Transverse colon (tissue), 4 donors: Measurements from ENCODE around the gene BCAS4. TPM values are rescaled to one million over a fixed set of nuclear protein-coding genes. Genes with fewer than 3 reads are reported as not detected.

Experiments
- DNase-seq: peaks from one replicate; pipeline ENCODE4 v3.0.0-alpha.2; 2019
- H3K27ac ChIP-seq, 4 donors: fragments of 200-600 bp; sonication (generic); 2 replicates each; pipeline ENCODE4 v1.5.1; 2016 to 2018; ENCODE audit warnings: inconsistent platforms in 4 of 4
- H3K27me3 ChIP-seq: fragments of 200-600 bp; sonication (generic); 2 replicates; pipeline ENCODE4 v1.5.1; 2017; ENCODE audit warnings: inconsistent platforms
- H3K36me3 ChIP-seq, 4 donors: fragments of 200-600 bp; sonication (generic); 2 replicates each; pipeline ENCODE4 v1.5.1; 2017 to 2019; ENCODE audit warnings: inconsistent platforms in 4 of 4
- H3K4me1 ChIP-seq, 4 donors: fragments of 200-600 bp; sonication (generic); 2 replicates each; pipeline ENCODE4 v1.5.1; 2017 to 2020; ENCODE audit warnings: inconsistent platforms in 4 of 4
- H3K4me3 ChIP-seq, 4 donors: fragments of 200-600 bp; sonication (generic); 1 replicate in 1 of 4; 2 replicates in 3 of 4; pipeline versions ENCODE4 v1.5.1 to v1.6.1; 2017 to 2019; ENCODE audit warnings: inconsistent platforms in 4 of 4
- H3K9me3 ChIP-seq, 2 donors: fragments of 200-600 bp; sonication (generic); 2 replicates each; pipeline ENCODE4 v1.5.1; 2017 to 2019; ENCODE audit warnings: inconsistent platforms in 2 of 2
- CTCF ChIP-seq, 5 experiments: fragments of 200-600 bp in 3 of 5; fragments of 450-650 bp in 2 of 5; sonication (generic) in 3 of 5; IDR thresholded peaks; 1 replicate in 2 of 5; 2 replicates in 3 of 5; pipeline ENCODE4 v1.5.1; 2016 to 2017; ENCODE audit warnings: antibody characterized with exemption in 5 of 5, inconsistent platforms in 3 of 5, mild to moderate bottlenecking in 2 of 5, moderate library complexity in 1 of 5
- EP300 ChIP-seq: sonication (generic); formaldehyde crosslinking; IDR thresholded peaks from one replicate; pipeline ENCODE4 v1.6.1; 2017; ENCODE audit warnings: antibody characterized with exemption, low read depth
- POLR2A ChIP-seq: fragments of 450-650 bp; IDR thresholded peaks from one replicate; pipeline ENCODE4 v1.6.1; 2016; ENCODE audit warnings: antibody characterized with exemption, mild to moderate bottlenecking, moderate library complexity
- POLR2AphosphoS5 ChIP-seq, 3 donors: sonication (generic); formaldehyde crosslinking; IDR thresholded peaks; one replicate each; pipeline ENCODE4 v1.6.1; 2016; ENCODE audit warnings: antibody characterized with exemption in 3 of 3
- WGBS, 2 donors: methylation state at CpG; one replicate each; pipeline ENCODE4 v1.1.5; 2018; ENCODE audit warnings: low coverage in 1 of 2; 5-methylcytosine and 5-hydroxymethylcytosine counted together
- in situ Hi-C, 4 donors: fragments of 200-750 bp; cut with MboI; loops; one replicate each; pipeline versions ENCODE4 v1.15.0 to v1.15.1; 2017; ENCODE audit warnings: low sequenced_read_pairs in 3 of 4, low pct_ligation_motif_present in 1 of 4, low pct_unique_long_range_greater_than_20kb in 1 of 4
- intact Hi-C: fragments of 100-400 bp; cut with DNase I; formaldehyde crosslinking; loops from one replicate; pipeline ENCODE4 v1.15.1; 2023; ENCODE audit warnings: low total_unique reads
- total RNA-seq, 4 donors: library from RNA; depleted of rRNA; stranded (reverse); fragments of >200 nt; gene quantifications; one replicate each; pipeline ENCODE4 v1.1.0, GENCODE V29; 2016

BCAS4 gene
- total RNA-seq, 4 donors from 2014 or later, result 3.3 to 16.5 (median 4.0) TPM; not detected in 1

- TF ChIP-seq POLR2A, result no peak
- no peak for TF ChIP-seq EP300
- TF ChIP-seq POLR2AphosphoS5 (IDR thresholded peaks at IDR 0.05), result no peak
- no peak for TF ChIP-seq CTCF (IDR thresholded peaks at IDR 0.05)
- WGBS, 2 donors, result 90% methylated on average over 8 to 16 of the region's 16 CpGs
- Histone ChIP-seq H3K36me3 (no peaks in the 10 kb centered on the region), H3K4me3 (no peak overlapping the region), H3K9me3 (no peaks in the 10 kb centered on the region), H3K27ac (no peak overlapping the region), H3K4me1 (peaks cover 0 to 15% (median 3%) of the 10 kb centered on the region in 4 donors), H3K27me3 (no peaks in the 10 kb centered on the region)
- in situ Hi-C loops (no loop called here), intact Hi-C loops (no loop called here)
- no peak for DNase-seq
These were observed 25.8 kb downstream of the BCAS4 start for GRCh38 chr20:50820515-50821256.

- TF ChIP-seq CTCF (IDR thresholded peaks at IDR 0.05), result no peak
- Histone ChIP-seq H3K4me1 (peaks cover 0 to 11% (median 3%) of the 10 kb centered on the region in 4 donors), H3K9me3 (no peaks in the 10 kb centered on the region), H3K27me3 (no peaks in the 10 kb centered on the region), H3K4me3 (no peak overlapping the region), H3K27ac (no peak overlapping the region), H3K36me3 (no peaks in the 10 kb centered on the region)
- intact Hi-C loops, result no loop called here
- no peak for DNase-seq
- in situ Hi-C loops, result no loop called here
- WGBS, 2 donors, result 67 to 74% methylated on average over 5 to 8 of the region's 8 CpGs
These were observed 26.5 kb downstream of the BCAS4 start for GRCh38 chr20:50821257-50821921.

- in situ Hi-C loops, result no loop called here
These were observed 27.1 kb downstream of the BCAS4 start for GRCh38 chr20:50821994-50822393.

More at GRCh38 chr20:50821994-50822393, 27.1 kb downstream of the BCAS4 start:
- no peak overlapping the region for H3K4me3 ChIP-seq
- no peaks in the 10 kb centered on the region for H3K9me3 ChIP-seq
- 59 to 68% methylated on average over 2 to 7 of the region's 7 CpGs for WGBS, 2 donors
- intact Hi-C loops, result no loop called here
- no peak overlapping the region for H3K27ac ChIP-seq
- no peak for TF ChIP-seq CTCF (IDR thresholded peaks at IDR 0.05)
- no peak for TF ChIP-seq EP300
- TF ChIP-seq POLR2AphosphoS5 (IDR thresholded peaks at IDR 0.05), result no peak
- no peak for TF ChIP-seq POLR2A
- H3K36me3 ChIP-seq, result no peaks in the 10 kb centered on the region
- H3K27me3 ChIP-seq, result no peaks in the 10 kb centered on the region
- DNase-seq, result no peak
- H3K4me1 ChIP-seq, result peaks cover 0 to 11% (median 3%) of the 10 kb centered on the region in 4 donors
